DOHH2 (cell line): ENCODE measurements around the gene STEAP3.

Experiments
- EZH2phosphoT487 ChIP-seq: fragments of 200-600 bp; sonication (generic); IDR thresholded peaks from 2 replicates; pipeline ENCODE4 v1.6.1; 2017; ENCODE audit warnings: borderline replicate concordance, mild to moderate bottlenecking, antibody characterized with exemption, low read length, moderate library complexity, mixed read lengths
- TF ChIP-seq, protein P1 (sequence below): fragments of 200-600 bp; sonication (generic); IDR thresholded peaks from one replicate; pipeline ENCODE4 v1.5.1; 2014; ENCODE audit warnings: antibody characterized with exemption, mild to moderate bottlenecking, low read depth, low read length; ENCODE audit not compliant: poor library complexity, severe bottlenecking

DNA sequence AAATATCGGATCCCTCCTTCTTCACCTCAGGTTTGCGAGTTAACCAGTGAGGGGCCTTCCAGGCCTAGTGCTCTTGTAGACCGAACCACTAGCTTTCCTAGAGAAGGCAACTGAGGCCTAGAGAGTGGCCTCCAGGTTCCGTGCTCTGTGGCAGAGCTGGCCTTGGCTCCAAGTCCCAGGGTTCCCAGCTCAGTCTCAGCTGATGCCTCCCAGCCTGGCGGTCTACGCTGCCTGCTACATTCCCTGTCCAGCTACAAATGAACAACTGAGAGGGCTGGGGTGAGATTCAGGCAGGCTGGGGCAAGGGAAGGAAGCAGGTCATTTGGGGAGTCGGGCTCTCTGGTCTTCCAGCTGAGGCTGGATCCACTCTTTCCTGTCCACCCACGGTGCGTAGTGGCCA, 2.3 kb downstream of the STEAP3 start:
- TF ChIP-seq, protein P1, sequence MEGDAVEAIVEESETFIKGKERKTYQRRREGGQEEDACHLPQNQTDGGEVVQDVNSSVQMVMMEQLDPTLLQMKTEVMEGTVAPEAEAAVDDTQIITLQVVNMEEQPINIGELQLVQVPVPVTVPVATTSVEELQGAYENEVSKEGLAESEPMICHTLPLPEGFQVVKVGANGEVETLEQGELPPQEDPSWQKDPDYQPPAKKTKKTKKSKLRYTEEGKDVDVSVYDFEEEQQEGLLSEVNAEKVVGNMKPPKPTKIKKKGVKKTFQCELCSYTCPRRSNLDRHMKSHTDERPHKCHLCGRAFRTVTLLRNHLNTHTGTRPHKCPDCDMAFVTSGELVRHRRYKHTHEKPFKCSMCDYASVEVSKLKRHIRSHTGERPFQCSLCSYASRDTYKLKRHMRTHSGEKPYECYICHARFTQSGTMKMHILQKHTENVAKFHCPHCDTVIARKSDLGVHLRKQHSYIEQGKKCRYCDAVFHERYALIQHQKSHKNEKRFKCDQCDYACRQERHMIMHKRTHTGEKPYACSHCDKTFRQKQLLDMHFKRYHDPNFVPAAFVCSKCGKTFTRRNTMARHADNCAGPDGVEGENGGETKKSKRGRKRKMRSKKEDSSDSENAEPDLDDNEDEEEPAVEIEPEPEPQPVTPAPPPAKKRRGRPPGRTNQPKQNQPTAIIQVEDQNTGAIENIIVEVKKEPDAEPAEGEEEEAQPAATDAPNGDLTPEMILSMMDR, result no peak
- TF ChIP-seq EZH2phosphoT487, result no peak
